Esophagus muscularis mucosa (tissue), 4 donors: ENCODE data around the gene SDR39U1. TPM values are rescaled to one million over a fixed set of nuclear protein-coding genes. Genes with fewer than 3 reads are reported as not detected.
"Not testable (repeated sequence)": the region's sequence is repeated elsewhere in the genome, so short reads cannot be mapped to it uniquely, and the experiment has no call there.

Source experiments
- DNase-seq: peaks from one replicate; pipeline ENCODE4 v3.0.0-alpha.2; 2017; ENCODE audit errors: extremely low spot score
- H3K27ac ChIP-seq, 4 donors: fragments of 200-600 bp; sonication (generic); replicated peaks in 1 of 4; 1 replicate in 3 of 4; 2 replicates in 1 of 4; pipeline ENCODE4 v1.5.1; 2016 to 2019; ENCODE audit warnings: mild to moderate bottlenecking in 1 of 4
- H3K27me3 ChIP-seq, 4 donors: fragments of 200-600 bp; sonication (generic); one replicate each; pipeline versions ENCODE4 v1.5.1 to v1.6.0; 2016 to 2019
- H3K36me3 ChIP-seq, 4 donors: fragments of 200-600 bp; sonication (generic); one replicate each; pipeline ENCODE4 v1.5.1; 2016 to 2019
- H3K4me1 ChIP-seq, 4 donors: fragments of 200-600 bp; sonication (generic); one replicate each; pipeline ENCODE4 v1.5.1; 2016 to 2019
- H3K4me3 ChIP-seq, 4 donors: fragments of 200-600 bp; sonication (generic); 1 replicate in 2 of 4; 2 replicates in 2 of 4; pipeline ENCODE4 v1.5.1; 2016 to 2019; ENCODE audit warnings: mild to moderate bottlenecking in 4 of 4, moderate library complexity in 1 of 4
- H3K9me3 ChIP-seq, 4 donors: fragments of 200-600 bp; sonication (generic); 1 replicate in 3 of 4; 2 replicates in 1 of 4; pipeline ENCODE4 v1.5.1; 2016 to 2019
- CTCF ChIP-seq, 3 experiments: fragments of 200-600 bp in 2 of 3; fragments of 450-650 bp in 1 of 3; sonication (generic) in 2 of 3; IDR thresholded peaks; one replicate each; pipeline ENCODE4 v1.5.1; 2017 to 2019; ENCODE audit warnings: antibody characterized with exemption in 3 of 3, mild to moderate bottlenecking in 2 of 3, moderate library complexity in 1 of 3
- EP300 ChIP-seq: sonication (generic); formaldehyde crosslinking; IDR thresholded peaks from one replicate; pipeline ENCODE4 v1.6.1; 2017; ENCODE audit warnings: antibody characterized with exemption
- POLR2A ChIP-seq: fragments of 450-650 bp; IDR thresholded peaks from one replicate; pipeline ENCODE4 v1.6.1; 2017; ENCODE audit warnings: antibody characterized with exemption, moderate library complexity, mild to moderate bottlenecking, low read depth
- POLR2AphosphoS5 ChIP-seq, 2 donors: sonication (generic); formaldehyde crosslinking; IDR thresholded peaks; one replicate each; pipeline ENCODE4 v1.6.1; 2017; ENCODE audit warnings: antibody characterized with exemption in 2 of 2
- WGBS: methylation state at CpG from one replicate; pipeline ENCODE4 v1.1.5; 2018; 5-methylcytosine and 5-hydroxymethylcytosine counted together
- intact Hi-C: fragments of 100-400 bp; cut with DNase I; formaldehyde crosslinking; loops from one replicate; pipeline ENCODE4 v1.15.1; 2023
- total RNA-seq, 4 donors: library from RNA; depleted of rRNA; stranded (reverse); fragments of >200 nt; gene quantifications; one replicate each; pipeline versions ENCODE4 v1.1.0 to v1.2.1, GENCODE V29; 2016

Gene SDR39U1
- total RNA-seq: 10 to 100 TPM; 23.9 to 48.6 (median 33.5) TPM

GRCh38 chr14:24442240-24443052 is at the start of gene SDR39U1:
TSS of gene SDR39U1 (minus strand) at chr14:24442776. CDS start at chr14:24442769, 7 bp downstream.
- H3K9me3 ChIP-seq: no peaks in the 10 kb centered on the region
- H3K4me1 ChIP-seq: peaks cover 40 to 47% (median 41%) of the 10 kb centered on the region in 4 donors
- H3K27ac ChIP-seq: peak within 1 kb of the TSS; percentile 90 to 100 (median 98)
- H3K27me3 ChIP-seq: no peaks in the 10 kb centered on the region
- WGBS: under 1% methylated on average over 41 of the region's 52 CpGs
- TF ChIP-seq POLR2AphosphoS5 (IDR thresholded peaks at IDR 0.05) (peak; percentile 99), EP300 (no peak), CTCF (IDR thresholded peaks at IDR 0.05) (peak in 2 of 3 experiments; percentile 3 to 23), POLR2A (peak; percentile 20)
- intact Hi-C loops: loop anchor here (5.0 to 10.0 kb wide), 2 partner anchors 200 to 1138 kb away; partner anchors contain the start of genes BCL2L2, PPP1R3E and TINF2
- H3K4me3 ChIP-seq: peak within 1 kb of the TSS; percentile 64 to 83 (median 70)
- H3K36me3 ChIP-seq: peaks cover 23 to 39% (median 33%) of the 10 kb centered on the region in 4 donors
- peak; percentile 99 for DNase-seq

GRCh38 chr14:24491586-24492408 is 49.2 kb upstream of the SDR39U1 start:
- DNase-seq, H3K27ac ChIP-seq, H3K27me3 ChIP-seq, intact Hi-C loops, H3K9me3 ChIP-seq, H3K4me3 ChIP-seq, H3K36me3 ChIP-seq, H3K4me1 ChIP-seq: not testable (repeated sequence)
- WGBS: 76% methylated on average over 18 of the region's 19 CpGs

GRCh38 chr14:24483604-24484252 is 41.2 kb upstream of the SDR39U1 start:
- TF ChIP-seq EP300 (no peak), POLR2A (no peak), CTCF (IDR thresholded peaks at IDR 0.05) (no peak), POLR2AphosphoS5 (IDR thresholded peaks at IDR 0.05) (no peak)
- DNase-seq: no peak
- no peaks in the 10 kb centered on the region for H3K36me3 ChIP-seq
- no peak overlapping the region for H3K4me3 ChIP-seq
- intact Hi-C loops: no loop called here
- no peaks in the 10 kb centered on the region for H3K9me3 ChIP-seq
- H3K4me1 ChIP-seq: no peaks in the 10 kb centered on the region
- WGBS: 61% methylated on average over 4 of the region's 4 CpGs
- H3K27ac ChIP-seq: no peak overlapping the region
- H3K27me3 ChIP-seq: no peaks in the 10 kb centered on the region

- WGBS: 71% methylated on average over 2 of the region's 2 CpGs
- intact Hi-C loops, H3K27me3 ChIP-seq, H3K27ac ChIP-seq, H3K9me3 ChIP-seq, H3K4me3 ChIP-seq, H3K4me1 ChIP-seq, DNase-seq, H3K36me3 ChIP-seq: not testable (repeated sequence)
Observed at GRCh38 chr14:24482699-24483303, 40.2 kb upstream of the SDR39U1 start.

GRCh38 chr14:24481622-24482324 is 39.2 kb upstream of the SDR39U1 start:
- no peaks in the 10 kb centered on the region for H3K9me3 ChIP-seq
- H3K27me3 ChIP-seq: no peaks in the 10 kb centered on the region
- DNase-seq: no peak
- intact Hi-C loops: no loop called here
- WGBS: 56% methylated on average over 23 of the region's 23 CpGs
- H3K4me3 ChIP-seq: no peak overlapping the region
- TF ChIP-seq CTCF (IDR thresholded peaks at IDR 0.05) (peak in 2 of 3 experiments; percentile 11 to 44), EP300 (no peak)
- H3K36me3 ChIP-seq: no peaks in the 10 kb centered on the region
- no peaks in the 10 kb centered on the region for H3K4me1 ChIP-seq
- H3K27ac ChIP-seq: no peak overlapping the region

GRCh38 chr14:24479999-24480398 is 37.4 kb upstream of the SDR39U1 start:
- H3K9me3 ChIP-seq, intact Hi-C loops, H3K4me3 ChIP-seq, H3K36me3 ChIP-seq, DNase-seq, H3K27ac ChIP-seq, H3K27me3 ChIP-seq, H3K4me1 ChIP-seq: not testable (repeated sequence)
- 57% methylated on average over 1 of the region's 1 CpG for WGBS
